ENCODE measurements around the gene FAM177A1.

DNA sequence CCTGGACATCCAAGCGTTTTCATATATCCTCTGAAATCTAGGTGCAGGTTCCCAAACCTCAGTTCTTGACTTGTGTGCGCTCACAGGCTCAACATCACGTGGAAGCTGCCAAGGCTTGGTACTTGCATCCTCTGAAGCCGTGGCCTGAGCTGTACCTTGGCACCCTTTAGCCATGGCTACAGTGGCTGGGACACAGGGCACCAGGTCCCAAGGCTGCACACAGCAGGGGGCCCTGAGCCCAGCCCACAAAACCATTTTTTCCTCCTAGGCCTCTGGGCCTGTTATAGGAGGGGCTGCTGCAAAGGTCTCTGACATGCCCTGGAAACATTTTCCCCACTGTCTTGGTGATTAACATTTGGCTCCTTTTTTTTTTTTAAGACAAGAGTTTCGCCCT lies 11.6 kb upstream of the FAM177A1 start:
- TF ChIP-seq POLR2A (IDR thresholded peaks at IDR 0.05) (no peak), POLR2AphosphoS5 (IDR thresholded peaks at IDR 0.05) (no peak)
- TF ChIP-seq, protein P1, sequence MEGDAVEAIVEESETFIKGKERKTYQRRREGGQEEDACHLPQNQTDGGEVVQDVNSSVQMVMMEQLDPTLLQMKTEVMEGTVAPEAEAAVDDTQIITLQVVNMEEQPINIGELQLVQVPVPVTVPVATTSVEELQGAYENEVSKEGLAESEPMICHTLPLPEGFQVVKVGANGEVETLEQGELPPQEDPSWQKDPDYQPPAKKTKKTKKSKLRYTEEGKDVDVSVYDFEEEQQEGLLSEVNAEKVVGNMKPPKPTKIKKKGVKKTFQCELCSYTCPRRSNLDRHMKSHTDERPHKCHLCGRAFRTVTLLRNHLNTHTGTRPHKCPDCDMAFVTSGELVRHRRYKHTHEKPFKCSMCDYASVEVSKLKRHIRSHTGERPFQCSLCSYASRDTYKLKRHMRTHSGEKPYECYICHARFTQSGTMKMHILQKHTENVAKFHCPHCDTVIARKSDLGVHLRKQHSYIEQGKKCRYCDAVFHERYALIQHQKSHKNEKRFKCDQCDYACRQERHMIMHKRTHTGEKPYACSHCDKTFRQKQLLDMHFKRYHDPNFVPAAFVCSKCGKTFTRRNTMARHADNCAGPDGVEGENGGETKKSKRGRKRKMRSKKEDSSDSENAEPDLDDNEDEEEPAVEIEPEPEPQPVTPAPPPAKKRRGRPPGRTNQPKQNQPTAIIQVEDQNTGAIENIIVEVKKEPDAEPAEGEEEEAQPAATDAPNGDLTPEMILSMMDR (IDR thresholded peaks at IDR 0.05): no peak

All from suprapubic skin (tissue), 4 donors.